Mesenchymal stem cell (in vitro differentiated cells and primary cell): ENCODE data around the gene KRTAP12-1.

Experiments
- DNase-seq: peaks from one replicate; pipeline ENCODE4 v3.0.0-alpha.2; 2013
- H2AFZ ChIP-seq: one replicate; pipeline ENCODE4 v1.6.1; 2013; ENCODE audit warnings: low read depth, mild to moderate bottlenecking, control low read depth, inconsistent platforms, low read length, moderate library complexity
- H2AK5ac ChIP-seq: 2 replicates; pipeline ENCODE4 v1.6.1; 2013; ENCODE audit warnings: low read length, moderate library complexity, mild to moderate bottlenecking, inconsistent platforms; ENCODE audit not compliant: severe bottlenecking
- H2BK120ac ChIP-seq: one replicate; pipeline ENCODE4 v1.6.1; 2013; ENCODE audit warnings: low read depth, mild to moderate bottlenecking, inconsistent platforms, low read length, moderate library complexity
- H2BK12ac ChIP-seq, 2 experiments: one replicate each; pipeline ENCODE4 v1.6.1; 2013; ENCODE audit warnings: inconsistent platforms in 2 of 2, low read length in 2 of 2, mild to moderate bottlenecking in 2 of 2, moderate library complexity in 2 of 2, control low read depth in 1 of 2
- H2BK15ac ChIP-seq: one replicate; pipeline ENCODE4 v1.6.1; 2013; ENCODE audit warnings: mild to moderate bottlenecking, low read depth, inconsistent platforms; ENCODE audit not compliant: poor library complexity, severe bottlenecking
- H2BK5ac ChIP-seq: 2 replicates; pipeline ENCODE4 v1.6.1; 2013; ENCODE audit warnings: low read depth, mild to moderate bottlenecking, low read length, control low read depth, inconsistent platforms; ENCODE audit not compliant: poor library complexity, severe bottlenecking
- H3K14ac ChIP-seq, 2 experiments: one replicate each; pipeline ENCODE4 v1.6.1; 2013; ENCODE audit warnings: inconsistent platforms in 2 of 2, low read length in 2 of 2, control low read depth in 1 of 2, mild to moderate bottlenecking in 1 of 2, moderate library complexity in 1 of 2
- H3K18ac ChIP-seq, 2 experiments: one replicate each; pipeline ENCODE4 v1.6.1; 2013; ENCODE audit warnings: inconsistent platforms in 2 of 2, low read length in 2 of 2, control low read depth in 1 of 2, low read depth in 1 of 2, mild to moderate bottlenecking in 1 of 2
- H3K23ac ChIP-seq, 2 experiments: one replicate each; pipeline ENCODE4 v1.6.1; 2013; ENCODE audit warnings: inconsistent platforms in 2 of 2, low read length in 2 of 2, mild to moderate bottlenecking in 2 of 2, moderate library complexity in 2 of 2, control low read depth in 1 of 2
- H3K27ac ChIP-seq: 2 replicates; pipeline ENCODE4 v1.5.1; 2013; ENCODE audit warnings: mild to moderate bottlenecking, moderate library complexity, low read length, control low read depth, inconsistent platforms; ENCODE audit not compliant: poor library complexity, severe bottlenecking
- H3K27me3 ChIP-seq, 2 experiments: 2 replicates each; pipeline versions ENCODE4 v1.6.1 to v1.7.0; 2013; ENCODE audit warnings: low read length in 2 of 2, mild to moderate bottlenecking in 2 of 2, moderate library complexity in 2 of 2, control low read depth in 1 of 2, inconsistent platforms in 1 of 2; ENCODE audit not compliant: control insufficient read depth in 1 of 2, insufficient read depth in 1 of 2
- H3K36me3 ChIP-seq, 2 experiments: 2 replicates each; pipeline versions ENCODE4 v1.6.1 to v1.7.0; 2013; ENCODE audit warnings: low read length in 2 of 2, control low read depth in 1 of 2, inconsistent platforms in 1 of 2, low read depth in 1 of 2, mild to moderate bottlenecking in 1 of 2; ENCODE audit not compliant: insufficient read depth in 2 of 2, control insufficient read depth in 1 of 2
- H3K4ac ChIP-seq, 2 experiments: one replicate each; pipeline ENCODE4 v1.6.1; 2013; ENCODE audit warnings: inconsistent platforms in 2 of 2, low read length in 2 of 2, mild to moderate bottlenecking in 2 of 2, moderate library complexity in 2 of 2, control low read depth in 1 of 2, low read depth in 1 of 2
- H3K4me1 ChIP-seq: 2 replicates; pipeline ENCODE4 v1.6.1; 2013; ENCODE audit warnings: low read depth, low read length, control low read depth; ENCODE audit not compliant: control insufficient read depth, insufficient read depth
- H3K4me2 ChIP-seq: 2 replicates; pipeline ENCODE4 v1.6.1; 2013; ENCODE audit warnings: low read length, mild to moderate bottlenecking, inconsistent platforms; ENCODE audit not compliant: poor library complexity, severe bottlenecking
- H3K4me3 ChIP-seq, 2 experiments: 2 replicates each; pipeline versions ENCODE4 v1.5.1 to v1.7.0; 2013; ENCODE audit warnings: low read length in 2 of 2, mild to moderate bottlenecking in 2 of 2, control low read depth in 1 of 2, low read depth in 1 of 2; ENCODE audit not compliant: insufficient read depth in 1 of 2
- H3K79me1 ChIP-seq: replicated peaks from 2 replicates; pipeline ENCODE4 v1.6.1; 2013; ENCODE audit warnings: mild to moderate bottlenecking, control low read depth, low read length, inconsistent platforms; ENCODE audit not compliant: poor library complexity, severe bottlenecking
- H3K9ac ChIP-seq: 2 replicates; pipeline ENCODE4 v1.7.0; 2013; ENCODE audit warnings: mild to moderate bottlenecking, low read length, moderate library complexity
- H3K9me3 ChIP-seq: 2 replicates; pipeline ENCODE4 v1.7.0; 2013; ENCODE audit warnings: mild to moderate bottlenecking, low read length; ENCODE audit not compliant: control insufficient read depth
- H4K8ac ChIP-seq: one replicate; pipeline ENCODE4 v1.6.1; 2013; ENCODE audit warnings: inconsistent platforms, mild to moderate bottlenecking, low read length, moderate library complexity
- H4K91ac ChIP-seq: one replicate; pipeline ENCODE4 v1.6.1; 2013; ENCODE audit warnings: mild to moderate bottlenecking, low read length, inconsistent platforms
- WGBS: methylation state at CpG from one replicate; pipeline ENCODE4 v1.1.7; 2013; ENCODE audit warnings: mixed read lengths; 5-methylcytosine and 5-hydroxymethylcytosine counted together

KRTAP12-1 gene

GRCh38 chr21:44711327-44712202 lies 29.6 kb upstream of the KRTAP12-1 start, which contains the start of gene TSPEAR:
Gene TSPEAR, minus strand, starts transcription at chr21:44711572. Its CDS starts 58 bp downstream, at chr21:44711514.
- Histone ChIP-seq H3K36me3 (no peaks in the 10 kb centered on the region), H3K14ac (no peak within 1 kb of the TSS), H3K27ac (no peak within 1 kb of the TSS), H3K27me3 (peaks cover 84 to 92% of the 10 kb centered on the region in 2 experiments), H3K9me3 (no peaks in the 10 kb centered on the region), H4K8ac (no peak within 1 kb of the TSS), H3K23ac (no peak within 1 kb of the TSS), H2AK5ac (no peak within 1 kb of the TSS), H2BK15ac (no peak within 1 kb of the TSS), H3K4me2 (no peak within 1 kb of the TSS), H3K4me1 (peaks cover 14% of the 10 kb centered on the region), H3K18ac (no peak within 1 kb of the TSS), H3K4ac (no peak within 1 kb of the TSS), H2BK5ac (no peak within 1 kb of the TSS), H2BK12ac (no peak within 1 kb of the TSS), H3K79me1 (no peaks in the 10 kb centered on the region), H4K91ac (no peak within 1 kb of the TSS), H2AFZ (no peak within 1 kb of the TSS), H3K9ac (no peak within 1 kb of the TSS), H2BK120ac (no peak within 1 kb of the TSS), H3K4me3 (no peak within 1 kb of the TSS)
- DNase-seq = no peak
- 3% methylated on average over 38 of the region's 41 CpGs for WGBS

GRCh38 chr21:44710756-44711326 lies 28.9 kb upstream of the KRTAP12-1 start:
- no peak overlapping the region for H4K91ac ChIP-seq
- no peak overlapping the region for H2BK15ac ChIP-seq
- H3K4me2 ChIP-seq = no peak overlapping the region
- no peak overlapping the region for H2BK12ac ChIP-seq
- H3K27ac ChIP-seq = no peak overlapping the region
- H3K4ac ChIP-seq = no peak overlapping the region
- peaks cover 18% of the 10 kb centered on the region for H3K4me1 ChIP-seq
- H2AFZ ChIP-seq = no peak overlapping the region
- H3K4me3 ChIP-seq = no peak overlapping the region
- no peak overlapping the region for H3K18ac ChIP-seq
- DNase-seq = no peak
- peaks cover 0 to 2% of the 10 kb centered on the region in 2 experiments for H3K36me3 ChIP-seq
- peaks cover 91 to 97% of the 10 kb centered on the region in 2 experiments for H3K27me3 ChIP-seq
- no peak overlapping the region for H2BK120ac ChIP-seq
- WGBS = 2% methylated on average over 19 of the region's 20 CpGs
- H4K8ac ChIP-seq = no peak overlapping the region
- H3K9ac ChIP-seq = no peak overlapping the region
- H3K79me1 ChIP-seq = no peaks in the 10 kb centered on the region
- no peak overlapping the region for H2BK5ac ChIP-seq
- H3K14ac ChIP-seq = no peak overlapping the region
- H3K9me3 ChIP-seq = no peaks in the 10 kb centered on the region
- no peak overlapping the region for H2AK5ac ChIP-seq
- H3K23ac ChIP-seq = no peak overlapping the region

- H3K4ac ChIP-seq = no peak overlapping the region
- H2AK5ac ChIP-seq = no peak overlapping the region
- no peak overlapping the region for H3K14ac ChIP-seq
- H2BK15ac ChIP-seq = no peak overlapping the region
- no peak overlapping the region for H2AFZ ChIP-seq
- H3K9ac ChIP-seq = no peak overlapping the region
- no peak overlapping the region for H2BK12ac ChIP-seq
- DNase-seq = no peak
- H4K8ac ChIP-seq = no peak overlapping the region
- no peak overlapping the region for H3K18ac ChIP-seq
- no peak overlapping the region for H3K27ac ChIP-seq
- peaks cover 0 to 2% of the 10 kb centered on the region in 2 experiments for H3K36me3 ChIP-seq
- H3K27me3 ChIP-seq = peaks cover 86 to 93% of the 10 kb centered on the region in 2 experiments
- WGBS = under 1% methylated on average over 17 of the region's 17 CpGs
- no peaks in the 10 kb centered on the region for H3K79me1 ChIP-seq
- no peak overlapping the region for H3K23ac ChIP-seq
- H3K4me1 ChIP-seq = peaks cover 18% of the 10 kb centered on the region
- H4K91ac ChIP-seq = no peak overlapping the region
- H2BK5ac ChIP-seq = no peak overlapping the region
- H3K4me2 ChIP-seq = no peak overlapping the region
- no peaks in the 10 kb centered on the region for H3K9me3 ChIP-seq
- H3K4me3 ChIP-seq = no peak overlapping the region
- no peak overlapping the region for H2BK120ac ChIP-seq
These were observed 28.3 kb upstream of the KRTAP12-1 start for GRCh38 chr21:44710294-44710665.
